CD4-positive, alpha-beta memory T cell (primary cell): ENCODE results near the gene SCGB1C1. TPM values are rescaled to one million over a fixed set of nuclear protein-coding genes. Genes with fewer than 3 reads are reported as not detected.

Experiments
- CTCF ChIA-PET: fragments of 350-600 bp; sonication (Branson Sonifier 250); formaldehyde crosslinking; loops from one replicate; lab custom pipeline; 2021; ENCODE audit warnings: inconsistent platforms; ENCODE audit not compliant: partially characterized antibody; lab: Charles Lee
- POLR2A ChIA-PET: fragments of 350-600 bp; sonication (Branson Sonifier 250); formaldehyde crosslinking; loops from one replicate; lab custom pipeline; 2021; ENCODE audit not compliant: partially characterized antibody; lab: Charles Lee
- DNase-seq, 5 donors: peaks; one replicate each; pipeline versions ENCODE4 v3.0.0 to v3.0.0-alpha.2; 2020 to 2022; ENCODE audit warnings: mixed read lengths in 1 of 5
- H3K27ac ChIP-seq: one replicate; pipeline ENCODE4 v1.7.0; 2013; ENCODE audit warnings: low read depth, low read length
- H3K27me3 ChIP-seq: 2 replicates; pipeline ENCODE4 v1.7.0; 2013; ENCODE audit warnings: mild to moderate bottlenecking, low read length, moderate library complexity; ENCODE audit not compliant: insufficient read depth
- H3K36me3 ChIP-seq: 2 replicates; pipeline ENCODE4 v1.7.0; 2013; ENCODE audit warnings: mild to moderate bottlenecking, low read length, moderate library complexity; ENCODE audit not compliant: insufficient read depth
- H3K4me1 ChIP-seq: 2 replicates; pipeline ENCODE4 v1.7.0; 2013; ENCODE audit warnings: mild to moderate bottlenecking, low read length, moderate library complexity; ENCODE audit not compliant: insufficient read depth
- H3K4me3 ChIP-seq, 2 donors: one replicate each; pipeline ENCODE4 v1.7.0; 2013; ENCODE audit warnings: low read length in 2 of 2, mild to moderate bottlenecking in 1 of 2
- H3K9me3 ChIP-seq, 2 donors: one replicate each; pipeline ENCODE4 v1.7.0; 2013; ENCODE audit warnings: low read length in 2 of 2, control low read depth in 1 of 2; ENCODE audit not compliant: control insufficient read depth in 1 of 2
- H3K27ac Mint-ChIP-seq, 7 donors: one replicate each; pipeline ENCODE4 v1.8.0; 2020 to 2021; ENCODE audit warnings: mixed read lengths in 7 of 7, mild to moderate bottlenecking in 6 of 7, inconsistent platforms in 3 of 7, moderate library complexity in 3 of 7
- H3K27me3 Mint-ChIP-seq, 2 donors: one replicate each; pipeline ENCODE4 v1.8.0; 2020 to 2021; ENCODE audit warnings: mixed read lengths in 2 of 2
- H3K36me3 Mint-ChIP-seq, 2 donors: one replicate each; pipeline ENCODE4 v1.8.0; 2020 to 2021; ENCODE audit warnings: mixed read lengths in 2 of 2, inconsistent platforms in 1 of 2, mild to moderate bottlenecking in 1 of 2
- H3K4me1 Mint-ChIP-seq, 4 donors: one replicate each; pipeline ENCODE4 v1.8.0; 2020 to 2021; ENCODE audit warnings: mixed read lengths in 4 of 4, mild to moderate bottlenecking in 1 of 4
- H3K4me3 Mint-ChIP-seq, 8 donors: one replicate each; pipeline ENCODE4 v1.8.0; 2020 to 2021; ENCODE audit warnings: mixed read lengths in 8 of 8, mild to moderate bottlenecking in 7 of 8, moderate library complexity in 6 of 8, inconsistent platforms in 3 of 8
- H3K9me3 Mint-ChIP-seq, 8 donors: one replicate each; pipeline ENCODE4 v1.8.0; 2020 to 2021; ENCODE audit warnings: mixed read lengths in 8 of 8, mild to moderate bottlenecking in 5 of 8, inconsistent platforms in 3 of 8, moderate library complexity in 1 of 8
- intact Hi-C: fragments of 100-400 bp; cut with micrococcal nuclease; formaldehyde crosslinking; loops from one replicate; pipeline ENCODE4 v1.15.1; 2023
- polyA plus RNA-seq, 2 donors: library from polyadenylated mRNA; unstranded; fragments of 300-500 nt; fragmentation: Illumina TruSeq; gene quantifications; one replicate each; pipeline ENCODE4 v1.2.3, GENCODE V29; 2021
- total RNA-seq, 2 experiments: library from RNA; stranded (reverse); gene quantifications; one replicate each; pipeline ENCODE4 v1.2.3, GENCODE V29; 2021

Gene SCGB1C1
- total and polyA plus RNA-seq, 4 experiments from 2014 or later = not detected

GRCh38 chr11:201966-202365, 9.1 kb downstream of the SCGB1C1 start:
- peaks cover 46% of the 10 kb centered on the region for H3K4me1 ChIP-seq

DNA sequence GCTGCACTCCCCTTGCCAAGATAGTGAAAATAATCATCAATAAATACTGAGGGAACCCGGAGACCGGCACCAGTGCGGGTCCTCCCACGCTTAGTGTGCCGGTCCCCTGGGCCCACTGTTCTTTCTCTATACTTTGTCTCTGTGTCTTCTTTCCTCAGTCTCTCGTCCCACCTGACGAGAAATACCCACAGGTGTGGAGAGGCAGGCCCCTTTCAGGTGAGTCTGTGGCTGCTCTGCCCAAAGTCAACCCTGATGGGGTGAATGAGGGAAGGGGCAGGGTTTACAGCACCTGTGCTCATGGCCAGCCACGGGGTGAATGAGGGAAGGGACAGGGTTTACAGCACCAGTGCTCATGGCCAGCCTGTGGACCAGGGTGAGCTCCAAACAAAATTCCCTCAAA, 9.6 kb downstream of the SCGB1C1 start:
- Mint-ChIP-seq H3K9me3 (no peaks in the 10 kb centered on the region), H3K36me3 (peaks cover 10 to 38% of the 10 kb centered on the region in 2 donors), H3K27ac (peak overlapping the region; percentile 64 to 91 (median 85)), H3K27me3 (peaks cover 0 to 1% of the 10 kb centered on the region in 2 donors), H3K4me3 (peak overlapping the region; percentile 2 to 72 (median 42)), H3K4me1 (peaks cover 31 to 60% (median 44%) of the 10 kb centered on the region in 4 donors)
- intact Hi-C loops = no loop called here
- Histone ChIP-seq H3K27me3 (no peaks in the 10 kb centered on the region), H3K36me3 (peaks cover 26% of the 10 kb centered on the region), H3K9me3 (no peaks in the 10 kb centered on the region), H3K27ac (no peak overlapping the region), H3K4me1 (peaks cover 46% of the 10 kb centered on the region), H3K4me3 (no peak overlapping the region)
- CTCF ChIA-PET = no interaction called here
- DNase-seq = no peak
- POLR2A ChIA-PET = interaction anchor here (1.1 to 1.3 kb wide), 2 partner anchors 66 to 202 kb away, joined by 3 read pairs; no protein-coding TSS in a partner anchor

More at GRCh38 chr11:201966-202365, 9.1 kb downstream of the SCGB1C1 start:
- peak overlapping the region in 6 of 8 donors; percentile 37 to 72 (median 48) for H3K4me3 Mint-ChIP-seq
- H3K27me3 Mint-ChIP-seq = peaks cover 0 to 1% of the 10 kb centered on the region in 2 donors
- Histone ChIP-seq H3K4me3 (no peak overlapping the region), H3K27ac (no peak overlapping the region), H3K36me3 (peaks cover 26% of the 10 kb centered on the region), H3K9me3 (no peaks in the 10 kb centered on the region), H3K27me3 (no peaks in the 10 kb centered on the region)
- no peak for DNase-seq
- H3K9me3 Mint-ChIP-seq = no peaks in the 10 kb centered on the region
- H3K36me3 Mint-ChIP-seq = peaks cover 10 to 34% of the 10 kb centered on the region in 2 donors
- POLR2A ChIA-PET = no interaction called here
- H3K27ac Mint-ChIP-seq = peak overlapping the region; percentile 64 to 91 (median 85)
- H3K4me1 Mint-ChIP-seq = peaks cover 31 to 60% (median 41%) of the 10 kb centered on the region in 4 donors
- intact Hi-C loops = no loop called here
- CTCF ChIA-PET = no interaction called here

DNA sequence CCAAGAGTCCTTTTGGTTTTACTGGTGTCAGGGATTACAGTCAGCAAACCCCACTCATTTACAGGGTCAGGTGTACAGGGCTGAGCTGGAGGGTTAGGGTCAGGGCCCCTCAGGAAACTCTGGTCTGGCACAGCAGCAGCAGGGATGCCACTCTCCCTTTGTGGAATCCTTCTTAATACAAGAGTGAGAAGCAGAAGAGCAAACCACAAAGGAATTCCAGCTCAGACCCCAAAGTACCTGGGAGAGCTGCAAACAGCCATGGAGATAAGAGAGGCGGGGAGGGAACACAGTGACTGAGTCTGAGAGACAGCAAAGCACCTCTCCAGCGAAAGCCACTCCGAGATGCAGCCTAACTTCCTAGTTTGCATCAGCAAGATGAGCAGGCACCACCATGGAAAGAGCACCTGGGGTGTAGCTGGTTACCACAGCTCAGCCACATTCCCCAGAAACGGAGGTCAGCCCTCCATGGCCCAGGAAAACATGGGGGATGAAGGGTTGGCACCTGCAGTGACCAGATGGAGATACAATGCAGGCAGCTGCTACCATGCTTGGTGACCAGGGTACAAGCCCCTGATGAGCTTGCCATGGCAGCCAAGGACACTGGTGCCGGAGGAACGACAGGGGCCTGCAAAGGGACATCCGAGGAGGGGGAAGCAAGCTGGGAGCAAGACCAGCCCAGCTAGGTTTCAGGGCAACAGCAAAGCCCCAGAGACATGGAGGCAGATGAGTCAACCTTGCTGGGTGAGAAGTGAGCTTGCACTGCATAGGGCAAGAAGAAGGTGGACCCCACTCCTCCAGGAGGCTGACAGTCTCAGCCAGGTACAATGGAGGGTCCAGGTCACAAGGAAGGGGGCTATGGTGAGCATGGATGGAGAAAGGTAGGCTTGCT, 10.4 kb downstream of the SCGB1C1 start:
- no peaks in the 10 kb centered on the region for H3K27me3 ChIP-seq
- Mint-ChIP-seq H3K36me3 (peaks cover 10 to 46% of the 10 kb centered on the region in 2 donors), H3K4me3 (peak overlapping the region in 3 of 8 donors; percentile 13 to 59 (median 43)), H3K9me3 (peaks cover 0 to 3% (median 0%) of the 10 kb centered on the region in 8 donors), H3K27me3 (no peaks in the 10 kb centered on the region), H3K4me1 (peaks cover 31 to 63% (median 48%) of the 10 kb centered on the region in 4 donors), H3K27ac (peak overlapping the region; percentile 22 to 91 (median 70))
- H3K4me1 ChIP-seq = peaks cover 46% of the 10 kb centered on the region
- DNase-seq = no peak
- ChIA-PET CTCF (interaction anchor here (0.6 kb wide), 1 partner anchor 400 kb away, joined by 3 read pairs; no protein-coding TSS in a partner anchor), POLR2A (interaction anchor here (1.1 to 1.7 kb wide), 4 partner anchors 34 to 245 kb away, joined by 3 to 7 read pairs (median 3); partner anchors contain the start of gene PSMD13)
- H3K4me3 ChIP-seq = no peak overlapping the region
- intact Hi-C loops = no loop called here
- H3K36me3 ChIP-seq = peaks cover 26% of the 10 kb centered on the region
- no peak overlapping the region for H3K27ac ChIP-seq
- no peaks in the 10 kb centered on the region for H3K9me3 ChIP-seq

- ChIA-PET CTCF (no interaction called here), POLR2A (interaction anchor here (0.6 to 1.7 kb wide), 3 partner anchors 33 to 492 kb away, joined by 3 to 7 read pairs (median 6); partner anchors contain the start of genes PSMD13 and TMEM80)
- no peaks in the 10 kb centered on the region for H3K27me3 Mint-ChIP-seq
- peaks cover 26% of the 10 kb centered on the region for H3K36me3 ChIP-seq
- H3K9me3 Mint-ChIP-seq = peaks cover 0 to 3% (median 0%) of the 10 kb centered on the region in 8 donors
- peaks cover 48% of the 10 kb centered on the region for H3K4me1 ChIP-seq
- DNase-seq = no peak
- peaks cover 31 to 68% (median 48%) of the 10 kb centered on the region in 4 donors for H3K4me1 Mint-ChIP-seq
- H3K4me3 ChIP-seq = no peak overlapping the region
- H3K9me3 ChIP-seq = no peaks in the 10 kb centered on the region
- H3K27me3 ChIP-seq = no peaks in the 10 kb centered on the region
- peaks cover 10 to 49% of the 10 kb centered on the region in 2 donors for H3K36me3 Mint-ChIP-seq
- no peak overlapping the region for H3K27ac ChIP-seq
- intact Hi-C loops = no loop called here
- peak overlapping the region in 6 of 7 donors; percentile 22 to 99 (median 58) for H3K27ac Mint-ChIP-seq
- H3K4me3 Mint-ChIP-seq = peak overlapping the region in 6 of 8 donors; percentile 25 to 63 (median 38)
Measured at GRCh38 chr11:203945-204586, 11.2 kb downstream of the SCGB1C1 start.

GRCh38 chr11:204587-205109, 11.8 kb downstream of the SCGB1C1 start:
- no peak for DNase-seq
- intact Hi-C loops = no loop called here
- CTCF ChIA-PET = interaction anchor here (3.4 kb wide), 1 partner anchor 46 kb away, joined by 14 read pairs; no protein-coding TSS in a partner anchor
- Histone ChIP-seq H3K4me1 (peaks cover 54% of the 10 kb centered on the region), H3K27ac (no peak overlapping the region), H3K9me3 (no peaks in the 10 kb centered on the region), H3K4me3 (no peak overlapping the region), H3K36me3 (peaks cover 30% of the 10 kb centered on the region), H3K27me3 (no peaks in the 10 kb centered on the region)
- POLR2A ChIA-PET = interaction anchor here (0.6 to 5.2 kb wide), 4 partner anchors 32 to 491 kb away, joined by 3 to 144 read pairs (median 6); partner anchors contain the start of genes PSMD13, SIRT3 and TMEM80
- Mint-ChIP-seq H3K27ac (peak overlapping the region in 4 of 7 donors; percentile 27 to 99 (median 52)), H3K36me3 (peaks cover 10 to 50% of the 10 kb centered on the region in 2 donors), H3K4me1 (peaks cover 31 to 71% (median 51%) of the 10 kb centered on the region in 4 donors), H3K4me3 (peak overlapping the region in 2 of 8 donors; percentile 27 to 39), H3K27me3 (no peaks in the 10 kb centered on the region), H3K9me3 (peaks cover 0 to 3% (median 0%) of the 10 kb centered on the region in 8 donors)

DNA sequence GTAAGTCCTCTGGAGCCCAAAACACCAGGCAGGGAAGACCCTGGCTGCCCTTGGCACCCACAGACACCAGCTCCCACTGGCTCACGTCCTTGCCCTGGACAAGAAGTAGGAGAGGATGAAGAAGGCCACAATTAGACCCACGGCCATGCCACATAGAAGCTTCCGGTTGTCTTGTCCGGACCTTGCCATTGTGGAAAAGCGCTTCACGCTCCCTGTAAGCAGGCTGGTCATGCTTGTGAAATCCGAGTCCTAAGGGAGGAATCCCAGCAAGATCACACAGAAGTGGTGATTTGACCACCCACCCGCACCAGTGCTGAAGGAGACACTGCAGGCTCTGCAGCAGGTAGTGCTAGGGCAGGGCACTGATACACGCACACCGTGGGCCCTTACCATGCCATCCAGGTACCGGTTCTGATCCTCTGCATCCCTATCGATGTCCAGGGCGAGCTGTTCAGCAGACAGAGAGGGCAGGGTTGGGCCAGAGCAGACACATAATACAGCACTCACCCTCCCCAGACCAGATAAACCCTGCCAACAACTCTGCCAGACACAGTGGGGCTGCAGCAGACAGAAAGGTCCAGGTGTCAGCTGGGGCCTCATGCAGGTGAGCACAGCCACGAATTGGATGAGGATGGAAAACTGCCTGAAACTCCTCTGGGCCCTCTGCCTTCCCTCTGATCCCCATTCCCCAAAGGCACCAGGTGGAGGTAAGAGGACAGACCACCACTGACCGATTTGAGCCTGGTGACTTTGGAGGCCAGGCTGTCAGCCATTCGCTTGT, 12.5 kb downstream of the SCGB1C1 start:
- intact Hi-C loops = loop anchor here (2.0 kb wide), 2 partner anchors 109 to 201 kb away; partner anchors contain the start of gene IFITM1
- H3K4me1 Mint-ChIP-seq = peaks cover 32 to 78% (median 57%) of the 10 kb centered on the region in 4 donors
- Histone ChIP-seq H3K4me3 (peak overlapping the region in 1 of 2 donors; percentile 95), H3K36me3 (peaks cover 38% of the 10 kb centered on the region), H3K27me3 (no peaks in the 10 kb centered on the region), H3K9me3 (no peaks in the 10 kb centered on the region), H3K27ac (peak overlapping the region; percentile 98), H3K4me1 (peaks cover 61% of the 10 kb centered on the region)
- H3K27me3 Mint-ChIP-seq = no peaks in the 10 kb centered on the region
- peak overlapping the region in 5 of 7 donors; percentile 70 to 99 (median 99) for H3K27ac Mint-ChIP-seq
- DNase-seq = no peak
- peaks cover 10 to 57% of the 10 kb centered on the region in 2 donors for H3K36me3 Mint-ChIP-seq
- CTCF ChIA-PET = interaction anchor here (1.5 to 3.4 kb wide), 2 partner anchors 45 to 82 kb away, joined by 3 to 14 read pairs; no protein-coding TSS in a partner anchor
- H3K9me3 Mint-ChIP-seq = peaks cover 0 to 3% (median 0%) of the 10 kb centered on the region in 8 donors
- H3K4me3 Mint-ChIP-seq = peak overlapping the region in 7 of 8 donors; percentile 53 to 100 (median 96)
- POLR2A ChIA-PET = interaction anchor here (1.2 to 5.2 kb wide), 6 partner anchors 31 to 244 kb away, joined by 3 to 144 read pairs (median 40); partner anchors contain the start of genes IFITM1, NLRP6, PSMD13 and PTDSS2
